ENCODE measurements around the gene ZNF692.

The ZNF692 gene

GRCh38 chr1:248881261-248881660, 22.4 kb upstream of the ZNF692 start:
- DNase-seq = no peak

DNA sequence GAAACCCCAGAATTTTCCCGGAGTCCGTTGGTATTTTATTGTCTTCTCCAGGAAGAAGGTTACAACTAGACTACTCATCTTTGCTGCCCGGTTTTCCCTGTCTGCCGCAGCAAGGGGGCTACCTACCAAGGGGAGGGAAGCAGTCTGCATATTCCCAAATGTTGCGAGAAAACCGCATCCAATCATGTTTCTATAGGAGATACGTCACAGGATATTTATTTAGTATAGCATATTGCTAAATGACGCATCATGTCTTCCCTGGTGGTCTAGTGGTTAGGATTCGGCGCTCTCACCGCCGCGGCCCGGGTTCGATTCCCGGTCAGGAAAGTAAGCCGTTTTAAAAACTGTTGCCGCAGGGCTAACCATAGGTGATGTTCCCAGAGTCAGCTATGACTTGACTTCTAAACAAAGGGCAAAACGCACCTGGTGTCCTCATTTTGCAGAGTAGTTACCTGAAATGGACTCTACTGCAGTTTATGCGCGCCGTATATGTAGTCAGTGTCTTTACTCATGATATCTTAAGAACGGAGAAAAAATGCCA, 15.2 kb upstream of the ZNF692 start:
- peak; percentile 55 for DNase-seq

DNA sequence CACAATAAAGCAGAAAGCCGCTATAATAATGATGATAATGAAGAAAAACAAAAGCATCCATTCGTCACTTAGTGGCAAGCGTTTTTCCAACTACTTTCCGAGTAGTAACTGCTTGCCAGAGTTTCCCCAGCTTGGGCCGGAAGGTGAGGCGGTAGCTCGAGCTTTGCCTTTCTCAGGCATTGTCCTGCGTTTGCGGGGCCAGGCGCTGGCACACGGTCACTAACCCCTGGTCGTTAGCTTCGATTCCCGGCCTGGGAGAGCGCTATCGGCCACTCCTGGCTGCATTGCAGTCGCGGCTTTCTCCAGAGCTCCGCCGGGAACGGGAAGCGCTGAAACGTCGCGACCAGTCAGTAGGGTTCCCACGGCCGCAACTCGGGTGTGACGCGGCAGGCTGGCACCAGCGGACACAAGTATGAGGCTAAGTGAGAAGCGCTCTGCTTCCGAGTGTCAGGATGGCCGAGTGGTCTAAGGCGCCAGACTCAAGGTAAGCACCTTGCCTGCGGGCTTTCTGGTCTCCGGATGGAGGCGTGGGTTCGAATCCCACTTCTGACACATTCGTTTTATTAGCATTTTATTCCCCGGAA, 14.6 kb upstream of the ZNF692 start:
- peak; percentile 82 for DNase-seq

DNA sequence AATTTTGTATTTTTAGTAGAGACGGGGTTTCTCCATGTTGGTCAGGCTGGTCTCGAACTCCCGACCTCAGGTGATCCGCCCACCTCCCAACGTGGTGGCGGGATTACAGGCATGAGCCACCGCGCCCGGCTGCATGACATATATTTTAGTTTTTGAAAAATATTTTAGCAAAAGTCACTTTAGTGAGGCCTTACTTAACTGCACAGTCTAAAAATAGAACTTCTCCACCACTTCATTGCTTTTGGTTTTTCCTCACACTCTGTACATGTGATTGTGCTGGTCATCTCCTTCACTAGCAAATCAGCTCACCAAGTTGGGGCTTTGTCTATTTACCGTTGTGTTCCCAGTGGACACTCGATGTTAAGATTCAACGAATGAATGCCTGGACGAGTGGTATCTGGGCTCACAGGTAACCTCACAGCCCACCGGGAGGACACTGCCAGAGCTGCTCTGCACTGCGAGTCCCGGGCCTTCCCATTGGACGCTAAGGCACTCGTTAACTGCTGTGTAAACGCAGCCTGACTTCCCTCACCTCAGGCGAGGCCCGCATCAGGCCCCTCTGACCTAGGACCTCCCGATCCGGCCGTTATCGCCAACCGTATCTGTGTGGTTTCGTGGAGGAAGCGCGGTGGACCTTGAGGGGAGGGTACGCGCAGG, 14.0 kb upstream of the ZNF692 start:
- no peak for DNase-seq

DNA sequence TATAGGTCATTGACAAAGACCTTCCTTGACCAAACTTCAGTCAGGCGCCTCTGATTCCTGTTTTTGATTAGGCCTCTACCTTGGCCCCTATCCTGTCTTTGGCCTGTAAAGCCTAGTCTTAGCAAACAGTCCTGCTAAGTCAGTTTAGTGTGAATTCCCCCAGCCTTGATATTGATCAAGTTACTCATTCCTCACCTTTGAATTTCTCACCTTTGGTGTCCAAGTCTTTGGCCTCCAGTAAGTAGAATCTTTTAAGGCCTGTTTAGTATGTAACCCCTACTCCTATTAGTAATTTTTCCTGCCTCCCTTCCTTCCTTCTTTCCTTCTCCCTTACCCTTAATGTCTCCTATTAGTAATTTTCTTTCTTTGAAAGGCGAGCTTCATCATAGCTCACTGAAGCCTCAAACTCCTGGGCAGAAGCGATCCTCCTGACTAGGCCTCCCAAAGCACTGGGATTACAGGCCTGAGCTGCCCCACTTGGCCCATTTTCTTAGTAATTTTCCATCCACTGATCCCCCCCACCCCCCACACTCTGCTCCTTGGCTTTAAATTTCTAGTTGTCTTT, 13.0 kb upstream of the ZNF692 start:
- no peak for DNase-seq

GRCh38 chr1:248862998-248863881, 4.4 kb upstream of the ZNF692 start:
- DNase-seq = peak; percentile 44

DNA sequence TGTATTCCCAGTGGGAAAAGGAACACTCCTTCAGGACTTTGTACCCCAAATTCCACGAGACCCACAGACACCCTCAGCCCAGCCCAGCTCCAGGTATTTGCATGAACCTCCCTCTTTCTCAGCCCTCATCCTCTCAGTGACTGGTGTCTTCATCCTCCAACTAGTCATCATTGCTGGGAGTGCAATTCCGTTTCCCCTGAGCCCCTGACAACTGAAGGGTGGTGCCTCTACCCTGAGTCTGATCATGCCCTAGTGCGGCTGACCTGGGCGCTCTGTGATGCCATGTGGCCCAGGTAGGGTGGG, 3.8 kb upstream of the ZNF692 start:
- no peak for DNase-seq

GRCh38 chr1:248861616-248862015, 2.7 kb upstream of the ZNF692 start:
- DNase-seq = no peak

- DNase-seq = no peak
Observed at GRCh38 chr1:248860007-248860406, 1.1 kb upstream of the ZNF692 start.

DNA sequence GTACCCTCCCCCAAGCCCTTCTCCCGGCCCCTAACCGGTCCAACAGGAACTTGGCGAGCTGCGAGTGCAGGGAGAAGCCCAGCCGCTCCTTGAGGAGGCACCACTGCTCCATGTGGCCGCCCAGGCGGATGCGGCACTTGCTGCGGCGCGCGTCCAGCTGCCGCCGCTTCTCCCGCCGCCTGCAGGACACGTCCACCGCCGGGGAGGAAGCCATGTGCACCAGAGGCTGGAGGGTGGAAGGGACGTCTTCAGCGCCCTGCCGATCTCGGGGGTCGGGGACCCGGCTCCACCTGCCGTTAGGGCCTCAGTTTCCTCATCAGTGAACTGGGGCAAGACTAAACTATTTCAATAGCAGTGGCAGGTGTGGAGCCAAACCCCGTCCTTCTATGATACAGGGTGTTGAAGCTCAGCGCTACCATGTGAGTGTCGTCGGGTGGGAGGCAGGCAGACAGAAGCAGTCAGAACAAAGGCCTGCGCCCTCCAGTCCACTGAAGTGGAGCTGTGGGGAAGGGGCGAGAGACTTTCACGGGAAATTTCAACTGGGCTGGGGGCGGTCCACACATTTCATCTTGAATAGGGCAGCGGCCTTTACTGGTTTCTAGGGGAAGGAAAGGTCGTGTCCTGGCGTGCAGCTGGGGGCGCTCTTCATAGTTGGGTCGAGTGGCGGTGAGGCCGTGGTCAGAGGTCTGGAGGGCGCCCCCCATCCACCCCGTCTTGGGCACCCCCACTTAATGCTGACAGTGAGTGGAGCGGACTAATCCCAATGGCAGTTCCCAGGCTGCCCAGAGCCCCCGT, 592 bp downstream of the ZNF692 start:
- peak; percentile 29 for DNase-seq

- no peak for DNase-seq
Observed at GRCh38 chr1:248857749-248858095, 1.2 kb downstream of the ZNF692 start.

- DNase-seq = no peak
Observed at GRCh38 chr1:248857201-248857600, 1.7 kb downstream of the ZNF692 start.

- DNase-seq = no peak
Observed at GRCh38 chr1:248856176-248856575, 2.7 kb downstream of the ZNF692 start.

DNA sequence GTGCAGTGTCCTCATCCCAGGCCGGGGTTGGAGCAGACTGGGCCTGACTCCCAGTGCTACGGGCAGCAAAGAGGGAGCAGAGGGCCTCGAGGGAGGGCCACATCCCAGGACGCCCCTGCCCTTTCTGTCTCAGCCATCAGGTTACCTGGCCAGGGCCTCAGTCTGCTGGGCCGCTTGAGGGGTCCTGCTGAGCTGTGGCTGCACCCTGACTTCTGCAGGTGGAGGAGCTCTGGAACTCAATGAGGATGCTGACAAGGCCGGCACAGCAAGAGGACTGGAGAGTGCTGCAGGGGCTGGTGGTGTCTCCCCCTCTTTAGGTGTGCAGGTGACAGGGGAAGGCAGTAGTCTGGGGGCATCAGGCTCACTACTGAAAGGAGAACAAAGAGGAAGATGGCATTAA, 3.3 kb downstream of the ZNF692 start:
- DNase-seq = no peak

DNA sequence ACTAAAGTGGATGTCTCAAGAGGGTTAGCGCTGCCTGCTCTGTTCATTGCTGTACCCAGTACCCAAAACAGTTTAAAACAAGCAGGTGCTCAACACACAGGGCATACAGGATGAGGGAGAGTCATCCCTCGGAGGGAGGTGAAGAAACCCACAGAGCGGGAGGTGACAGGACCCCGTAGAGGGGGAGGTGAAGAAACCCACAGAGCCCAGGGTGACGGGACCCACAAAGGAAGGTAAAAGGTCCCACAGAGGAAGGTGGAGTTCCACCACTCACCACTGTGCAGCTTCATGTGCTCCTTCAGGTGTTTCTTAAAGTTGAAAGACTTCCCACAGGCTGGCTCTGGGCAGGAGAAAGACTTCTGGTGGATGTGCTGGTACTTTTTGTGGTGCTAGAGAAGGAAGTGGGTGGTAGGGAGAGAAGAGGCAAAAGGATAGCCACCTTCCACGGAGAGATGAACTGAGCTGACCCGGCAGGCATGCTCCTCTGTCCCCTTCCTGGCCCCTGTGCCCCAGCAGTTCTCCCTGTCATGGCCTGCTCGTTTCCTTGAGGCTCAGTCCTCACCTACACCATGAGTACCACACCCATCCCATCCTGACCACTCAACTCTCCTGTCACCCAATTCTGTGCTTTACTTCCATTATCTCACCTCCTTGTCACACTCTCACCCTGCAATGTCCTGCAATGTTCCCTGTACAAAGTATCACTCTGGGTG, 5.1 kb downstream of the ZNF692 start:
- DNase-seq = no peak

DNA sequence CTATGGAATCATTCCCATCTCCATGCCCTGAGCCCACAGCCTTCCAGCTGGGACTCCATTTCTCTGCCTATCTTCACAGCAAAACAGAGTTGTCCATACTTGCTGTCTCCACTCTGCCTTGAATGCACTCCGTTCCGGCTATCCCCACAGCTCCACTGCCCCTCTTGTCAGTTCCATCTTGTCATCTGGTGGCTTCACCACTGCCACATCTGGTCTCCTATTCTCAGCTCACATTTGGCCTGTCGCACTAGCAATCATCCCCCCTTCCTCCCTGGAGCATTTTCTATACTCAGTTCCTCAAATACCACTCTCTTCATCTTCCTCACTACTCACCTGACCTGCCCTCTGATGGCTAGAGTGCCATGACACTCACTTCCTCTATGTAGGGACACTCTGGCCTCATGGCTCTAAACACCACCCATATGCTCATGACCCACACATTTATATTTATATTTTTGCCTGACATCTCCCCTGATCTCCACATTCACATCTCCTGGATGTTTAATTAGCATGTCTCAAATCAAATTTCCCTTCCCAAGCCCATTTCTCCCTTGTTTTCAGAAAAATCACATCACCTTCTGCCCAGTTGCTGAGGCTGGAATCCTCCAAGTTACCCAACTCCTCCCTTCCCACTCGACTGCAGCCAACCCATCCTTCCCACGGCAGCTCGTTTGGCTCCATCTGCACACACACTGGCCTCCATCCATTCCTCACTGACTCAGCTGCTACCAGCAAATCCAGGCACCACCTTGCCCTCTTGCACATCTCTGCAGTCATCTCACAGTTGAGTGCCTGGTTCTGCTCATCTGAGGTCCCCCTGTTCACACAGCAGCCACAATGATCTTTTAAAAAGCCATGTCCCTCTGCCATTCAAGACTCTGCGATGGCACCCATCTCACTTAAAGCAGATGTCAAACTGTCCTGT, 6.1 kb downstream of the ZNF692 start:
- DNase-seq = no peak

GRCh38 chr1:248851390-248851789, 7.5 kb downstream of the ZNF692 start:
- no peak for DNase-seq

- DNase-seq = no peak
Observed at GRCh38 chr1:248850536-248851251, 8.2 kb downstream of the ZNF692 start.

DNA sequence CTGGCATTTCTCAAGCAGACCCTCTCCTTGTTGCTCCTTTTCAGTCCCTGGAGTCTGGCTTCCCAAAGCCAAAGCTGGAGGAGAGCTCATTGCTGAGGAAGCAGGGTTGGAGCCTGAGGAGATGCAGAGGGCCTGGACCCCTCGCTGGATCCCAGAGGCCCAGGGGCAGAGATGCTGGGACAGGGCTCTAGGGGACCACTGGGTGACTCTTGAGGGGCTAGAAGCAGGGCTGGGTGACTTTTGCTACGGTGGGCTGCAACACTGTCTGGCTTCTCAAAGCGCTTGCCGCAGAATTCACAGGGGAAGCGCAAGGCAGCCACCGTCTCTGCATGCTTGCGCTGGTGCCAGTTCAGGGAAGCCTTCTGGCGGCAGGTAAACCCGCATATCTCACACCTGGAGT, 8.8 kb downstream of the ZNF692 start:
- DNase-seq = no peak

- no peak for DNase-seq
Observed at GRCh38 chr1:248849637-248850036, 9.2 kb downstream of the ZNF692 start.

All from NK-92 treated with Interleukin-12 subunit alpha and Interleukin-12 subunit beta, amount 100 ng/mL, for 24 hours (cell line).